HG02884 (cell line): Measurements from ENCODE around the gene ZFAND3.
"Not testable (repeated sequence)": the region's sequence is repeated elsewhere in the genome, so short reads cannot be mapped to it uniquely, and the experiment has no call there.

Experiments used
- ATAC-seq: cut with Tn5 transposase; IDR thresholded peaks from one replicate; pipeline ENCODE4 v1.9.1; 2021; ENCODE audit warnings: mild to moderate bottlenecking, moderate library complexity; ENCODE audit not compliant: unreplicated experiment

Gene ZFAND3

GRCh38 chr6:38033442-38033982, 214.0 kb downstream of the ZFAND3 start:
- ATAC-seq: no peak

- no peak for ATAC-seq
These were observed 214.9 kb downstream of the ZFAND3 start for GRCh38 chr6:38034274-38034914.

- ATAC-seq: no peak
These were observed 216.0 kb downstream of the ZFAND3 start for GRCh38 chr6:38035478-38035877.

DNA sequence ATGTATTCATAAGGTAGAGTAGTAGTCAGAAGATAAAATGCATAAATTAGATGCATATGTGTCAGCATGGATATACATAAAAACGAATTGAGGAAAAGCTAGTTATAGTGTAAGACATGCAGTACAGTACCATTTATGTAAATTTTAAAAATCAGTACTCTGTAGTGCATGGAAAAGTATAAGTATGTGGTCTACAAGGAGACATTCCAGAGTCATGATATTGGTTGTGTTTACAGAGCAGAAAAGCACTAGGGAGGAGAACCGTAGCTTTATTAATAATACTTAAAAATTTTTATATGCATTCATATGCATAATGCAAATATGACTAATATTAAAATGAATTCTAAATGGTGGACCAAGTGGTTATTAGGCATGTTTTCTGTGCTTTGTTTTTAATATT, 220.0 kb downstream of the ZFAND3 start:
- no peak for ATAC-seq

DNA sequence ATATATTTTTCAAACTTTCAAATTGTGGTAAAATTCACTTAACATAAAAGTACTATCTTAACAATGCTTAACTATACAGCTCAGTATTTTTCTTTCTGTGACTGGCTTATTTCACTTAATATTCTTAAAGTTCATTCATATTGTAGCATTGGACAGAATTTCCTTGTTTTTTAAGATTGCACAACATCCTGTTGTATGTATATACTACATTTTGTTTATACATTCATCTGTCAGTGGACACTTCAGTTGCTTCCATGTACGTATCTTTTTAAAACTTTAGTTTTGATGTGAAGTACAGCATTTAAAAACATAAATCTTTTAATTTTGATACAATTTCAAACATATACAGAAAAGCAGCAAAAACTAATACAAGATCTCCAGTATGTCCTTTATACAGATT, 220.7 kb downstream of the ZFAND3 start:
- ATAC-seq: no peak

GRCh38 chr6:38043259-38043753, 223.8 kb downstream of the ZFAND3 start:
- ATAC-seq: no peak

DNA sequence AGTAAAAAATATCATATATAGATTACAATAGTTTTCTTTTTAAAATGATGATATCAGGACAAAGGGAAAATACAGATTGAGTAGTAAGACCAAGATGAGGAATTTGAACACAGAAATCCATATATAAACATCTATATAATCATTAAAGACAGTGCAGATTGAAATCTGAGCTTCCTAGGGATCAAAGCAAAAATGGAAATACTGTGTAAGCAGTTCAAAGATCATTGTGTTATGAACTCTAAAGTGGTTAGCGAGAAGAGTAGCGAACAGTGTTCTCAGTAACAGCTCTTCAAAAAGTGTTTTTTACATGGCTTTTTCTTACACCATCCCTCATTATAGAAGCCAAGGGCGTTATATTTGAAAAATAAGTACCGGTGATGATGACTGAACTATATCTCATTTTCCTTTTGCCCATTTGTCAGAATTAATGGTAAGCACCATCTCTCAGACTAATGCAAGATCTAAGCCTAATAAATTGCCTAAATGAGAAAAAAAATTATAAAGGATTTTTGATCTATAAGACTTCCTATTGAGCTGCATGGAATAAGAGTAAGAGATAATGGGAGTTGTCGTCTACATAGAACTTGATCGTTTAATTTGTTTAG, 226.3 kb downstream of the ZFAND3 start:
- ATAC-seq: no peak

DNA sequence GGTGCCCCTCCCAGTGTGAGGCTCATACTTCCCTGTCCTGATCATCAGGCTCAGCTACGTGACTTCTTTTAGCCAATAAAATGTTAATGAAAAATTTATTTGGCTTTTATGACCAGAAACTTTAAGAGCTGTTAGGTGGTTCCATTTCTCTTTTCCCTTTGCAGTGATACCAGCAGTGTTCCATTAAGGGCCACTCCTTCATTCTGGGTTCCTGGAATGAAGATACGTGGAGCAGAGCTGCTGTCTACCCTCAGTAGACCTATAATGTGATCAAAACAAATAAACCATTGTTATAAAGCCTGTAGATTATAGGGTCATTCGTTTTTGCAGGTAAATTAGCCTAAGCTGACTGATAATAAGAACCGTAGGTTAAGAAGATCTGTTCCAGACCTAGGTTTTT, 228.0 kb downstream of the ZFAND3 start:
- ATAC-seq: no peak

DNA sequence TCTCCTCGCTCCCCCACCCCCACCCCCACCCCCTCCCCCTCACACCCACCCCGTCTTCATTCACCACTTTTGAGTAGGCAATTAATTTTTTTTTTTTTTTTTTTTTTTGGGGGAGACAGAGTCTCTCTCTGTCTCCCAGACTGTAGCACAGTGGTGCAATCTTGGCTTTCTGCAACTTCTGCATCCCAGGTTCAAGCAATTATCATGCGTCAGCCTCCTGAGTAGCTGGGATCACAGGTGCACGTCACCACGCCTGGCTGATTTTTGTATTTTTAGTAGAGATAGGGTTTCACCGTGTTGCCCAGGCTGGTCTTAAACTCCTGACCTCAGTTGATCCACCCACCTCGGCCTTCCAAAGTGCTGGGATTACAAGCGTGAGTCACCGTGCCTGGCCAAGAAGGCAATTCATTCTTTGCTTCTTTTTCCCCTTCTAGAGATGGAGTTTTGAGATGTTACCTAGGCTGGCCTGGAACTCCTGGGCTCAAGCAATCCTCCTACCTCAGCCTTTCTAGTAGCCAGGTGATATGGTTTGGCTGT, 230.4 kb downstream of the ZFAND3 start:
- ATAC-seq: not testable (repeated sequence)

GRCh38 chr6:38051819-38052434, 232.4 kb downstream of the ZFAND3 start:
- ATAC-seq: no peak

DNA sequence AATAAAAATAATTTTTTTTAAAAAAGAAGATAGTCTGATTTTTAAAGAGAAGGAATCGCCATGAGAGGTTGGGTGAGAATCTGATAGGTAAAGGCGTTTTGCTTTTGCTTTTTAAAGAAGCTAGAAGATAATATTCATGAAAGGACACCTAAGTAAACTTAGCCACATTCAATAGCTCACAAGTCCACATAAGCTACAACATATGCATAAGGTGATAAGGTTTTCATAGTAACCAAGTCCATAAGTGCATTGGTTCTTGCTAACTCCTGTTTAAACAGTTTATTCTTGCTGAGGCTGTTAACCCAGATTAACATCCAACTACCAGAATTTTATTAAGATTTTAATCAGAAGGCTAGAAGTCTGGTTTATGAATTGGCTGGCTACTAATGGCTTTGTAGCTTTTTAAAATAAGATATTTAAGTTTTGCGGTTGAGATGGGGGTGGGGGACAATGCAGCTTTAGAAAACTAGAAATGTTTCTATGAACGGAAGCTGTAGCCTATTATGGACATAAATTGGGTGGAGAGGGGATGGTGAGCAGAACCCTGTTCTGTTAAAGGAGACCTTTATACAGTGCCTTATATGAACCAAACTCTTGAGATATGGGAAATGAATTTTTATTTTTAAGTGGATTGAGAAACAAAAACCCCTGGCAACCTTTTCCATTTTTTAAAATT, 235.1 kb downstream of the ZFAND3 start:
- no peak for ATAC-seq

DNA sequence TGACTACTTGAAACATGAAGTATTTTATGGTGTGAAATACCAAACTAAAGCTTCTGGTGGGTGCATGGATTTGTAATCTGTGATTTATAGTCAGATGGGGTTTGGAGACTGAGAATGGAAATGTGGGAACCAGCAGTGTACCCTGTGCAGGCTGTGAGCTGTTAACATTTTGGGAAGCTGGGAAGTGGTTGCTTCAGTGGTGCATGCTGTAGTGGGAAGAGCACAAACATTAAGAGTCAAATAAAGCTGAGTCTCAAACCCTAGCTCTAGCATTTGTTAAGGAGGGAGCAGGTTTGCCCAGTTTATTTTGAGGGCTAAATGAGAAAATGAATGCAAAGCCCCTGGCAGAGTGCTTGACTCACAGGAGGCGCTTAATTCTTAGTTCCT, 235.7 kb downstream of the ZFAND3 start:
- ATAC-seq: no peak

- no peak for ATAC-seq
These were observed 236.8 kb downstream of the ZFAND3 start for GRCh38 chr6:38056361-38056760.

GRCh38 chr6:38057994-38058393, 238.5 kb downstream of the ZFAND3 start:
- ATAC-seq: no peak

GRCh38 chr6:38062066-38062465, 242.5 kb downstream of the ZFAND3 start:
- ATAC-seq: no peak

DNA sequence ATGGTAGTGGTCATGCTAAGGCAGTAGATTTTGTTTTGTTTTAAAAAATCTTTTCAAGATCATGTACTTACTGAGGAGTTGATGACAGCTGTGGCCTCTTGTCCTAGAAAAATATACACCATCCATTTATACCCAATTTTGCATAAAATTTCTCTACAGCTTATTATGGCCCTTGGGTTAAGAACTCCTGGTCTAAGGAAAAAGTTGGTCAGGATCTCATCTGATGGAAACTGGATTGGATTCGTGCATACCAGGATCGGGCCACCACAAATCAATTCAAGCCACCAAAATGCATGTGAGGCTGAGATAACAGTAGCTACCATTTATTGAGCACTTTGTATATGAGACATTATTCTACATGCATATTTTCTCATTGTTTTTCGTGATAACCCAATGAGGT, 244.4 kb downstream of the ZFAND3 start:
- no peak for ATAC-seq

DNA sequence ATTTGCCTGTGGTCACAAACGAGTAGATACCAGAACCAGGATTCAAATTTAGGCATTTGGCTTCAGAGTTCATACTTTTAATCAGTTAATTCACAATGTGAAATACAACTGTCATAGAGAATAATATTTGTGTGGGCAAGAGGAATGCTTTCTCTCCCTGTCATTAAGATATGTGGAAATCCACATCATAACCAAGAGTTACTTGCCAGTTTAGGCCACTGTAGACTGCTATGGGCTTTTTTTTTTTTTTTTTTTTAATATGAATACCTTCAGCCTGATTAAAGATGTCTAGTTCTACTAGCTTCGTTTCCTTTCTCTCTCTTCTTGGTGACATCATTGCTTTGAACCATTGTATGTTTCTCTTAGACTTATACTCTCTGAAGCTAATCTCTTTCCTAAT, 244.9 kb downstream of the ZFAND3 start:
- ATAC-seq: no peak

- ATAC-seq: no peak
These were observed 246.3 kb downstream of the ZFAND3 start for GRCh38 chr6:38065734-38066305.

GRCh38 chr6:38067263-38067980, 247.9 kb downstream of the ZFAND3 start:
- no peak for ATAC-seq

- no peak for ATAC-seq
These were observed 249.5 kb downstream of the ZFAND3 start for GRCh38 chr6:38068854-38069590.
